ENCODE results near the gene CINP.

DNA sequence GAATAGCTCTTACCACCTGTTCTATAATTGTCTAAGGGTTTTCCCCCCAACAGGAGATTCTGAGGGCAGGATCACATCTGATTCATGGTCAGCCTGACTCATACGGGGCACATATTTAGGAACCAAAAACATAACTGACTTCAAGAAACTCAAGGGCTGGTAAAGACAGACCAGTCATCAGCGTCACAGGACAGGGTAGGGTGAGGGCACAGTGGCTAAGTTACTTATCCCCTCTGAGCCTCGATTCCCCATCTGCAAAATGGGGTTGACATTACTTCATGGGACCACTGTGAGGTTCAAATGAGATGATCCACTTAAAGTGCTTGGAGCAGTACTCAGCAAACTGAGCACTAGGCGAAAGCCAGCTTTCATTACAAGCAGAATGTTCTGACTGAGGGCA, 606 bp downstream of the CINP start:
- TF ChIP-seq, protein P1, sequence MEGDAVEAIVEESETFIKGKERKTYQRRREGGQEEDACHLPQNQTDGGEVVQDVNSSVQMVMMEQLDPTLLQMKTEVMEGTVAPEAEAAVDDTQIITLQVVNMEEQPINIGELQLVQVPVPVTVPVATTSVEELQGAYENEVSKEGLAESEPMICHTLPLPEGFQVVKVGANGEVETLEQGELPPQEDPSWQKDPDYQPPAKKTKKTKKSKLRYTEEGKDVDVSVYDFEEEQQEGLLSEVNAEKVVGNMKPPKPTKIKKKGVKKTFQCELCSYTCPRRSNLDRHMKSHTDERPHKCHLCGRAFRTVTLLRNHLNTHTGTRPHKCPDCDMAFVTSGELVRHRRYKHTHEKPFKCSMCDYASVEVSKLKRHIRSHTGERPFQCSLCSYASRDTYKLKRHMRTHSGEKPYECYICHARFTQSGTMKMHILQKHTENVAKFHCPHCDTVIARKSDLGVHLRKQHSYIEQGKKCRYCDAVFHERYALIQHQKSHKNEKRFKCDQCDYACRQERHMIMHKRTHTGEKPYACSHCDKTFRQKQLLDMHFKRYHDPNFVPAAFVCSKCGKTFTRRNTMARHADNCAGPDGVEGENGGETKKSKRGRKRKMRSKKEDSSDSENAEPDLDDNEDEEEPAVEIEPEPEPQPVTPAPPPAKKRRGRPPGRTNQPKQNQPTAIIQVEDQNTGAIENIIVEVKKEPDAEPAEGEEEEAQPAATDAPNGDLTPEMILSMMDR (IDR thresholded peaks at IDR 0.05; ENCODE audit: low read depth, low read length, missing input control): no peak
- TF ChIP-seq YY1 (IDR thresholded peaks at IDR 0.05) (no peak), GABPA (IDR thresholded peaks at IDR 0.05 in 1 of 2, conservative IDR thresholded peaks at IDR 0.05 in 1 of 2) (no peak), TAF1 (conservative IDR thresholded peaks at IDR 0.05) (no peak), EGR1 (IDR thresholded peaks at IDR 0.05; ENCODE audit: low read depth in 2 of 2) (no peak), RXRA (IDR thresholded peaks at IDR 0.05) (no peak), FOXA1 (IDR thresholded peaks at IDR 0.05) (no peak), JUND (IDR thresholded peaks at IDR 0.05) (no peak), HNF4A (conservative IDR thresholded peaks at IDR 0.05) (no peak), NR2F2 (IDR thresholded peaks at IDR 0.05) (no peak), FOXA2 (IDR thresholded peaks at IDR 0.05) (no peak)
- TF ChIP-seq, protein P2, sequence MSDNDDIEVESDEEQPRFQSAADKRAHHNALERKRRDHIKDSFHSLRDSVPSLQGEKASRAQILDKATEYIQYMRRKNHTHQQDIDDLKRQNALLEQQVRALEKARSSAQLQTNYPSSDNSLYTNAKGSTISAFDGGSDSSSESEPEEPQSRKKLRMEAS (IDR thresholded peaks at IDR 0.05): no peak
- TF ChIP-seq, protein P3, sequence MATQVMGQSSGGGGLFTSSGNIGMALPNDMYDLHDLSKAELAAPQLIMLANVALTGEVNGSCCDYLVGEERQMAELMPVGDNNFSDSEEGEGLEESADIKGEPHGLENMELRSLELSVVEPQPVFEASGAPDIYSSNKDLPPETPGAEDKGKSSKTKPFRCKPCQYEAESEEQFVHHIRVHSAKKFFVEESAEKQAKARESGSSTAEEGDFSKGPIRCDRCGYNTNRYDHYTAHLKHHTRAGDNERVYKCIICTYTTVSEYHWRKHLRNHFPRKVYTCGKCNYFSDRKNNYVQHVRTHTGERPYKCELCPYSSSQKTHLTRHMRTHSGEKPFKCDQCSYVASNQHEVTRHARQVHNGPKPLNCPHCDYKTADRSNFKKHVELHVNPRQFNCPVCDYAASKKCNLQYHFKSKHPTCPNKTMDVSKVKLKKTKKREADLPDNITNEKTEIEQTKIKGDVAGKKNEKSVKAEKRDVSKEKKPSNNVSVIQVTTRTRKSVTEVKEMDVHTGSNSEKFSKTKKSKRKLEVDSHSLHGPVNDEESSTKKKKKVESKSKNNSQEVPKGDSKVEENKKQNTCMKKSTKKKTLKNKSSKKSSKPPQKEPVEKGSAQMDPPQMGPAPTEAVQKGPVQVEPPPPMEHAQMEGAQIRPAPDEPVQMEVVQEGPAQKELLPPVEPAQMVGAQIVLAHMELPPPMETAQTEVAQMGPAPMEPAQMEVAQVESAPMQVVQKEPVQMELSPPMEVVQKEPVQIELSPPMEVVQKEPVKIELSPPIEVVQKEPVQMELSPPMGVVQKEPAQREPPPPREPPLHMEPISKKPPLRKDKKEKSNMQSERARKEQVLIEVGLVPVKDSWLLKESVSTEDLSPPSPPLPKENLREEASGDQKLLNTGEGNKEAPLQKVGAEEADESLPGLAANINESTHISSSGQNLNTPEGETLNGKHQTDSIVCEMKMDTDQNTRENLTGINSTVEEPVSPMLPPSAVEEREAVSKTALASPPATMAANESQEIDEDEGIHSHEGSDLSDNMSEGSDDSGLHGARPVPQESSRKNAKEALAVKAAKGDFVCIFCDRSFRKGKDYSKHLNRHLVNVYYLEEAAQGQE (IDR thresholded peaks at IDR 0.05): no peak

All from liver (tissue), 3 donors.